Adrenal gland (tissue), 5 donors: ENCODE data around the gene CCDC92B.

Source experiments
- POLR2A ChIP-seq, 2 donors: fragments of 450-650 bp; IDR thresholded peaks; one replicate each; pipeline ENCODE4 v1.6.1; 2017; ENCODE audit warnings: antibody characterized with exemption in 2 of 2, mild to moderate bottlenecking in 2 of 2, moderate library complexity in 1 of 2
- TF ChIP-seq, protein P1 (sequence below), 6 experiments: fragments of 450-650 bp in 4 of 6; fragments of 200-600 bp in 2 of 6; sonication (generic) in 1 of 6; IDR thresholded peaks; 1 replicate in 5 of 6; 2 replicates in 1 of 6; pipeline versions ENCODE4 v1.5.1 to v1.8.0; 2016 to 2021; ENCODE audit warnings: antibody characterized with exemption in 6 of 6, mild to moderate bottlenecking in 2 of 6, moderate library complexity in 1 of 6
- donor health status: DM: no; HTN: no; CAD: no.

DNA sequence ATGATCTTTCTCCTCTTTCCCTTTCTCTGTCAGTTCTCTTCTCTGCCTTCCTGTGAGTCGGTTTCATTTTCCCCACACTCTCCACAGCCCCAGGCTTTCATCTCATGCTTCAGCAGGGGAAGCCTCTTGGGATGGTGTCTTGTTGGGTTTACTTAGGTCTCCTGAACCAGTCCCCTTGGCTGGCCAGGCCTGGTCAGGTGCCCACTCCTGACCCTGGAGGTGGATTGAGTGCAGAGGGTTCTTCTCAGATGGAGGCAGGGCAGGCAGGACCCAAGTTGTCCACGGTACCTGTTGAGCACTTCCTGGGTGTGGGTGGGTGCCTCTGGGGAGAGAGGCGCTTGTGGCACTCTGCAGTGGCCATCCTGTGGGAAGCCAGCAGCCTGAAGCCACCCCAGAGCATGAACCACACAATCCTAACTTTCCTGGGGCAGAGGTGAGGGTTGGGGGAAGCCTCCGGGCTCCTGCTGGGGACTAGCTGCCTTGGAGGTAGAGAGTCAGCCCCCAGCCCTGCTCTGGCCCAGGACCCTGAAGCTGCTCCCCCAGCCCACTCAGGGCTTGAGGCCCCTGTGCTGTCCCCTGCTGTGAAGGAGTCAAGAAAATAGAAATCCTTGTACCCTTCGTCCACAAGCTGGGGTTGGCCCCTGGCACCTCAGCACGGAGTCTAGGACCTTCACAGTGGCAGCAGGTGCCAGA is 44.8 kb upstream of the CCDC92B start:
- TF ChIP-seq POLR2A (IDR thresholded peaks at IDR 0.05): no peak
- TF ChIP-seq, protein P1, sequence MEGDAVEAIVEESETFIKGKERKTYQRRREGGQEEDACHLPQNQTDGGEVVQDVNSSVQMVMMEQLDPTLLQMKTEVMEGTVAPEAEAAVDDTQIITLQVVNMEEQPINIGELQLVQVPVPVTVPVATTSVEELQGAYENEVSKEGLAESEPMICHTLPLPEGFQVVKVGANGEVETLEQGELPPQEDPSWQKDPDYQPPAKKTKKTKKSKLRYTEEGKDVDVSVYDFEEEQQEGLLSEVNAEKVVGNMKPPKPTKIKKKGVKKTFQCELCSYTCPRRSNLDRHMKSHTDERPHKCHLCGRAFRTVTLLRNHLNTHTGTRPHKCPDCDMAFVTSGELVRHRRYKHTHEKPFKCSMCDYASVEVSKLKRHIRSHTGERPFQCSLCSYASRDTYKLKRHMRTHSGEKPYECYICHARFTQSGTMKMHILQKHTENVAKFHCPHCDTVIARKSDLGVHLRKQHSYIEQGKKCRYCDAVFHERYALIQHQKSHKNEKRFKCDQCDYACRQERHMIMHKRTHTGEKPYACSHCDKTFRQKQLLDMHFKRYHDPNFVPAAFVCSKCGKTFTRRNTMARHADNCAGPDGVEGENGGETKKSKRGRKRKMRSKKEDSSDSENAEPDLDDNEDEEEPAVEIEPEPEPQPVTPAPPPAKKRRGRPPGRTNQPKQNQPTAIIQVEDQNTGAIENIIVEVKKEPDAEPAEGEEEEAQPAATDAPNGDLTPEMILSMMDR (IDR thresholded peaks at IDR 0.05): no peak
